Measurements from ENCODE around the gene AFAP1.

AFAP1 gene

DNA sequence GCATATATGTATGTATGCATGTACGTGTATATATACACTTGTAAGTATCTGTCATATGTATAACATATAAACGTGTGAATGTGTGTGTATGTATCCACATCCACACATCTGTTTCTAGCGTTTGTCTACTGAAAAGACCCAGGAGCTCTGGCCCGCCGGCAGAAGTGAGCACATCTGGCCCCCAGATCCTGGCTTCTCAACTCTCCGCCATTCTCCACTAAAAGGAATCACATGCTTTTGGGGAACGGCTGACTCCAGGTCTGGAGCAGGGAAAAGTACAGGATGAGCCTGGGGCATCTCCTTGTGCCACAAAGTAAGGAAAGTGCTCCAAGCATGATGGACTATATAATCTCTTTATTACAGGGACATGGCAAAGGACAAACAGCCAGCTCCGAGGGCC lies 143.7 kb downstream of the AFAP1 start:
- no peak for DNase-seq (ENCODE audit: low read depth in 1 of 2, low spot score in 1 of 2)
- in situ Hi-C loops (cut with HindIII; ENCODE audit: low pct_unique_long_range_greater_than_20kb, low sequenced_read_pairs), result no loop called here
- no peak for TF ChIP-seq JUND (IDR thresholded peaks at IDR 0.05; ENCODE audit: low read depth)

DNA sequence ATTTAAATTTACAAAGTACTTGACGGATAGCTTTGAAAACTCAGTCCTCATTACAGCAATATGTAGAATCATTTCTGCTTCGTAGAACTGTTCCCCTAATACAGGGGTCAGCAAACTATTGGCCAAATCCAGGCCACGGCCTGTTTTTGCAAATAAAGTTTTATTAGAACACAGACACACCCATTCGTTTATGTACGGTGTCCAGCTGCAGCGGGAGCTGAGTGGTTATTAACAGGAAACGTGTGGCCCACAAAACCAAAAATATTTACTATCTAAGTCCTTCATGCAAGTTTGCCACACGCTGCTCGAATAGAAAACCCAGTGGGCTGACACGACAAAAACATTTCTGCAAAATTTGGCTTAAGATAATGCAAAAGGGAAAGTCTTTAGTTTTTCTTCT lies 146.5 kb downstream of the AFAP1 start:
- in situ Hi-C loops (cut with HindIII; ENCODE audit: low pct_unique_long_range_greater_than_20kb, low sequenced_read_pairs), result no loop called here
- no peak for TF ChIP-seq JUND (IDR thresholded peaks at IDR 0.05; ENCODE audit: low read depth)
- no peak for DNase-seq (ENCODE audit: low read depth in 1 of 2, low spot score in 1 of 2)

DNA sequence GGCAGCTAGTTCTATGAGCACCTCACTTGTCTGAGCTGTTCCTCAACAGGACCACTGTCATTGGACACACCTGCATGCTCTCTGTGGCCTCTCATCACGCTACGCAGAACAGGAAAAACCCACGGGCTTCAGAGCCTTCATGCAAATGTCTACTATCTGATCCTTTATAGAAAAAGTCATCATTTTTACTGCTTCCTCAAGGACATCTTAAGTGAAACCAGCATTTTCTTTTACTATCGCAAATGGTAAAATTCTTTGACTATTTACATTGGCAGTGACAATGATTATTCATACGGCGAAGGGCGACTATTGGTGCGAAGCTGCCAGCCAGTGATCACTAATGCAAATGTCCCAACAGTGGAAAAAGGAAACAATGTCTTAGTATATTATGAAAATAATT lies 147.0 kb downstream of the AFAP1 start:
- TF ChIP-seq JUND (IDR thresholded peaks at IDR 0.05; ENCODE audit: low read depth), result no peak
- in situ Hi-C loops (cut with HindIII; ENCODE audit: low pct_unique_long_range_greater_than_20kb, low sequenced_read_pairs), result no loop called here
- DNase-seq (ENCODE audit: low read depth in 1 of 2, low spot score in 1 of 2), result no peak

DNA sequence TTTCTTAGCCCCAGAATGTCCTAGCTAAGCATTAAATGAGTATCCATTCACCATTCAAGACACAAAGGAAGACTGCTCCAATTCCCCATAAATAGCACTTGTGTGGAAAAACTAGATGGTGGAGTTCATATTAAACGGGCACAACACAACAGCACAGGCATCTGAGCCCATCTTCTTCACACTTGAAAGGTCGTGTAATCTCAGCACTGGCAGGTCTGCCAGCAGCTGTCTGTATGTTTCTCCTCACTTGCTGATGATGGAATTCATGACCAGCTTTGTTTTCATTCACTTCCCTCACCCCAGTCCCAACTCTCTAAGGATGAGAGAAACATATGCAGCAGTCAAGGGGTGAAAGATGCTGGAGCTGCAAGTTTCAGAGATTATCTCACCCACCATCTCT lies 148.7 kb downstream of the AFAP1 start:
- TF ChIP-seq JUND (IDR thresholded peaks at IDR 0.05; ENCODE audit: low read depth), result no peak
- in situ Hi-C loops (cut with HindIII; ENCODE audit: low pct_unique_long_range_greater_than_20kb, low sequenced_read_pairs), result no loop called here
- no peak for DNase-seq (ENCODE audit: low read depth in 1 of 2, low spot score in 1 of 2)

DNA sequence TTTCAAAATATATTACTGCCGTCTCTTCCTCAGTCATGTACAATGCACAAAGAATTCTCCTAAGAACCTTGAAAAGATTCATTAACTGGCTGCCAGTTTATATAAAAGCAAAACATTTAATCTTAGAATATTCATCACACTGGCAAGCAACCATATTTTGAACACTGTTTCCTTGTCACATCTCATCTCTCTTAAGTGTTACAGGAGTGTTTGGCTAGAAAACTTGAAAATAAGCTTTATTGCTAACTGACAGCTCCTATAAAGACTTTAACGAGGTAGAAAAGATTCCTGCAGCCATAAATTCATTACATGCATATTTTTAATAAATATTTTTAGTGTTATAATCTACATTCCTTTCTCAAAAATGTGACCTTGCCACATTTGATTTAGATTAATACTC lies 149.6 kb downstream of the AFAP1 start:
- DNase-seq (ENCODE audit: low read depth in 1 of 2, low spot score in 1 of 2), result no peak
- in situ Hi-C loops (cut with HindIII; ENCODE audit: low pct_unique_long_range_greater_than_20kb, low sequenced_read_pairs), result no loop called here
- no peak for TF ChIP-seq JUND (IDR thresholded peaks at IDR 0.05; ENCODE audit: low read depth)

DNA sequence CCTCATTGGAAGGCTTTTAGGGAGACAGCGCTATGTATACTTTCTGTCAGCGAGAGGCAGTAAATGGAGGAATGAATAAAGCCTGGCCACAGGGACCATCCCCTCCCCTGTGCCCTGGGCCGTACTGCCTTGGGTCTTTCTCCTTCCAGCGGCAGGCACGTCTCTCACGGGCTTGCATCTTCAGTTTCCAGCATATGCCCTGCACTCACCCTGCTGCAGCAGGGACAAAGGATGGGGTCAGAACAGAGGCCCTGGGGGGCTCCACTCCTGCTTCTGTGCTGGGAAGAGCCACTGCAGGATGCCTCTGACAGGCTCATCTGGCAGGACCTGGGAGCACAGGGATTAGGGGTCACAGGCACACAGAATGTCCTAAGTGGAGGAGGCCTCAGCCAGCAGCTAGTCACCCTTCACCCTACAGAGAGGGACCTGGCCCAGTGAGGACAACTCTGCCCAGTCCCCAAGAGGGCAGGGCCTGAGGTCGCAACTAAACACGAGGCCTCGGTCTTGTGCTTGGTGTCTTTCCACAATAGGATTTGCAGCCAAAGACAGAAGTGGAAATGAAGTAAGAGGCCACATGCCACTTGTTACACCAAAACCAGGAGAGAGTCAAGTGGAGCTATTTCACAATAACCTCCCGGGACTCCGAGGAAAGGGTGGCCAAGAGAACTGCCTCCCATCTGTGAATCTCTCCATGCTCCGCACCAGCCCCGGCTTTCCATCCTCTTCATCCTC lies 150.8 kb downstream of the AFAP1 start:
- in situ Hi-C loops (cut with HindIII; ENCODE audit: low pct_unique_long_range_greater_than_20kb, low sequenced_read_pairs), result no loop called here
- TF ChIP-seq JUND (IDR thresholded peaks at IDR 0.05; ENCODE audit: low read depth), result no peak

DNA sequence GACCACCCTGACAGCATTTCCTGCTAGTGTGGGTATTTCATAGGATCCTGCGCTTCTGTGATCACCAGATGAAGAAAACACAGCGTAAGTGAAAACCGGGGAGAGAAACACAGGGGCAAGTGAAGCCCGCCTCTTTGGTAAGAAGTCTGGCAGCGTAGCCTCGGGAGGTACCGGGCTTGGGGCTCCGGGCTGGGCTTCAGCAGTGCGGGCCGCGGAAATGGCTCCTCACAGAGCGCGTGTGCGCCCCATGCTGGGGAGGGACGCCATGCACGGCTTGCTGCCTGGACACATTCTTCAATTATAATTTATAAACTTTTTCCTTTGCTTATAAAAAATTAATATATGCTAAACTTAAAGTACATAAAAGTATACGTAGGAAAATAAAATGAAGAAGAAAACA lies 151.5 kb downstream of the AFAP1 start:
- DNase-seq (ENCODE audit: low read depth in 1 of 2, low spot score in 1 of 2), result no peak
- in situ Hi-C loops (cut with HindIII; ENCODE audit: low pct_unique_long_range_greater_than_20kb, low sequenced_read_pairs), result no loop called here
- no peak for TF ChIP-seq JUND (IDR thresholded peaks at IDR 0.05; ENCODE audit: low read depth)

More for the DNA sequence above, 150.8 kb downstream of the AFAP1 start:
- DNase-seq (ENCODE audit: low read depth in 1 of 2, low spot score in 1 of 2), result no peak

DNA sequence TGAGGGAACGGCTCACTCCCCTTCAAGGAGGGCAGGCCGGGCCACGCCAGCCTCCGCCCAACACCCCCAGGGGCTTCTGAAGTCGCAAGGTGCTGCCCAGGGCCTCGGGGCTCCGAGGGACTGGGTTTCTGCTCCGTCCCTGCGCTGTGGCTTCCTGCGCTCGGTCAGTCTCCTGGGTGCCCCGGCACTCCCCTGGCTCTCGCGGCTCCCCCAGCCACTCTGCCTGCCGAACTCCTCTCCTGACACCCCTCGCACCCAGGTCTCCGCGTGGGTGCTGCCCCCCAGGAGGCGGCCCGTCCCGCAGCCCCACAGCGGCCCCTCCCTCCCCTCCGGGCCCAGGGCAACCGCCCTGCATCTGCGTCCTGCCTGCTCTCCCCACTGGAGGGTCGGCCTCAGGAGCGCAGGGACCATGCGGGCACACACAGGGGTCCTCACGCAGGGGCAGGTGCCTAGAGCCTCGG lies 151.9 kb downstream of the AFAP1 start:
- no peak for DNase-seq (ENCODE audit: low read depth in 1 of 2, low spot score in 1 of 2)
- TF ChIP-seq JUND (IDR thresholded peaks at IDR 0.05; ENCODE audit: low read depth), result no peak
- in situ Hi-C loops (cut with HindIII; ENCODE audit: low pct_unique_long_range_greater_than_20kb, low sequenced_read_pairs), result no loop called here

DNA sequence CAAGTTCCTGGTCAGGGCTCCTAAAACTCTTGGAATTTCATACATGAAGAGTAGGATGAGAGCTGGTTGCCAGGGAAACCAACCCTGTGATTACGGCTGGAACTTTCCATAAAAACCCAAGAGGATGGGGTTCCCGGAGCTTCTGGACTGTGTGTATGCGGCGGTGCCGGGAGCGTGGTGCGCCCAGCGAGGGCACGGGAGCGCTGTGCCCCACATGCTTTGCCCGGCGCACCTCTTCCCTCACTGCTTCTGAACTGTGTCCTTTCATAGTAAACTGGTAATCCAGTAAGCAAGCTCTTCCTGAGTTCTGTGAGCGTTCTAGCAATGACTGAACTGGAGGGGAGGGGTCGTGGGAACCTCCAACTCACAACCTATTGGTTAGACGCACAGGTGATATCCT lies 152.6 kb downstream of the AFAP1 start:
- no peak for TF ChIP-seq JUND (IDR thresholded peaks at IDR 0.05; ENCODE audit: low read depth)
- in situ Hi-C loops (cut with HindIII; ENCODE audit: low pct_unique_long_range_greater_than_20kb, low sequenced_read_pairs), result no loop called here
- no peak for DNase-seq (ENCODE audit: low read depth in 1 of 2, low spot score in 1 of 2)

DNA sequence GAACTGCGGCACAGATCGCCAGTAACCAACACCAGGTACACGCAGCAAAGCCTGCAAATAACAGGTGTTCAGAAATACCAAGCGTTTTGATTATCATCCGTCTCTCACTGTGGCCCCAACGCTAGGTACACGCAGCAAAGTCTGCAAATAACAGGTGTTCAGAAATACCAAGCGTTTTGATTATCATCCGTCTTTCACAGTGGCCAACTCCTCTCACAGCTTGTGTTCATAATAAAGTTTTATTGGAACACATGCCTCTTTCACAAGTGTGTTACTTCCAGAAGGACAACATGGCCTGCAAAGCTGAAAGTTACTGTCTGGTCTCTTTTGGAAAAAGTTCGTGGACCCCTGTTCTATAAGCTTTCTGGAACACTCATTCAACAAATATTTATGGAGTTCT lies 153.1 kb downstream of the AFAP1 start:
- no peak for TF ChIP-seq JUND (IDR thresholded peaks at IDR 0.05; ENCODE audit: low read depth)
- in situ Hi-C loops (cut with HindIII; ENCODE audit: low pct_unique_long_range_greater_than_20kb, low sequenced_read_pairs), result no loop called here
- no peak for DNase-seq (ENCODE audit: low read depth in 1 of 2, low spot score in 1 of 2)

DNA sequence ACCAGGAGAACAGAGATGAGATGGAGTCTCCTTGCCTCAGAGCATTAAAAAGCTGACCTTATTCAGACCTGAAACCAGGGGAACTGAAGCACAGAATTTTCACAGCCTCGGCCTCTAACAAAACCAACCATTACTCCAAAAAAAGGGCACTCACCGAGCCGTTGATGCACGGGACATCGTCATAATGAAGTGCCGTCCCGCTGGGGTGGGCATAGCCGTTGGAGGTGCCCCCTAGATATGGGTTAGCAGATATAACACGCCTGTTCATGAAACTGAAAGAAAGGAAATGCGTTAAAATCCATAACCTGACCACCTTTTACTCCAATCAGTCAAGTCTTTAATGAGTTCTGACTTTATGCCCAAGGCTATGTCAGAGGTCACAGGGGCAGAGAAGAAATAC lies 153.6 kb downstream of the AFAP1 start:
- in situ Hi-C loops (cut with HindIII; ENCODE audit: low pct_unique_long_range_greater_than_20kb, low sequenced_read_pairs), result no loop called here
- no peak for TF ChIP-seq JUND (IDR thresholded peaks at IDR 0.05; ENCODE audit: low read depth)
- no peak for DNase-seq (ENCODE audit: low read depth in 1 of 2, low spot score in 1 of 2)

DNA sequence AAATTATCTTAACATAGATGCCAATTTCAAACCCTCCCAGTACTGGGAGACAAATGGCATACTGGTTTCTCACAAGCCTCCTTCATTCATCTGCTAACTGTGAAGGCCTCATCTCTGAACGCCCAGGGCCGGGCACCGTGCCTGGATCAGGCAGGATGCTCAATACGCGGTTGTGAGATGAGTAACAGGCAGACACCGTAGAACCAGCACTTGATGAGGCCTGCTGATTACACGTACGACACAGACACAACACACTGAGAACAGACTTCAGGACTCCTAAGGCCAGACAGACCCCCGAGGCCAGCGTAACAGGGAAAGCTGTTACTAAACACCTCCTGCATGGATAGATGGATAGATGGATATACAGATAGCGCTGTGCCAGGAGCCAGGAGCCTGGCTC lies 154.6 kb downstream of the AFAP1 start:
- in situ Hi-C loops (cut with HindIII; ENCODE audit: low pct_unique_long_range_greater_than_20kb, low sequenced_read_pairs), result no loop called here
- DNase-seq (ENCODE audit: low read depth in 1 of 2, low spot score in 1 of 2), result no peak

DNA sequence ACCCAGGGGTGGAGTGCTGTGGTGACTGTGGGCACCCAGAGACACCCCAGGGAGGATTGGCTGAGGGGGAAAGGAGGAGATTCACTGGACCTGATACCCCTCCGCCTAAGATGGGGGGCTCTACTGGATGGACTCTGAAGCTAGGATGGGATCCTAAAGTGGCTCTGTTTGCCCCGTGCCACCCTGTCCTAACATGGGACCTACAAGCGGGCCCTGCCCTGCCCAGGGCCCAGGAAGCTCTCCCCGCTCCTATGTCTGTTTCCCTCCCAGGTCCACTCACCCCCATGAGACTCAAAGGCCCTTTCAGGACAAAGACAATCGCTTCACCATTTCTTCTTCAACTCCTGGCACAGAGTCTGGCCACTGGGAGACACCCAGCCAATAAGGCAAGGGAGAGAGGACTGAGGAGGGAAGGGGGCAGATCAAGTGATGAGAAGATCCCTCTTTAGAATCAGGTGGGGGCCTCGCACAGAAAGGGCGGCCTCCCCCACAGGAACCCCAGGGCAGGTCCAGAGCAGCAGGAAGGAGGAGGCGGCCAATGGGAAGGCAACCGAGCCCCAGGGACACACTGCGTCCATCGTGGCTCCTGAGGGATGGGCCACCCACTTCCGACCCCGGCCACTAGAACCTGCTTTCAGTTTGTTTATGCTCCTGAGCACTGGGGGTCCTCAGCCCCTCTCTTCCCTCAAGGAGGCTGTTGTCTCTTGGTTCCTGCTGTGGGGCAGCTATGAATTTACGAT lies 155.4 kb downstream of the AFAP1 start:
- no peak for TF ChIP-seq JUND (IDR thresholded peaks at IDR 0.05; ENCODE audit: low read depth)
- DNase-seq (ENCODE audit: low read depth in 1 of 2, low spot score in 1 of 2), result no peak
- in situ Hi-C loops (cut with HindIII; ENCODE audit: low pct_unique_long_range_greater_than_20kb, low sequenced_read_pairs), result no loop called here

More for the DNA sequence above, 154.6 kb downstream of the AFAP1 start:
- TF ChIP-seq JUND (IDR thresholded peaks at IDR 0.05; ENCODE audit: low read depth), result no peak

All from T47D (cell line).